ENCODE measurements around the gene CDCP1.

CDCP1 gene

GRCh38 chr3:45059132-45059531 lies 87.0 kb downstream of the CDCP1 start:
- no peaks in the 10 kb centered on the region for H3K9me3 ChIP-seq (ENCODE audit: severe bottlenecking)
- no peak for DNase-seq (ENCODE audit: low spot score)
- TF ChIP-seq CTCF (IDR thresholded peaks at IDR 0.05; ENCODE audit: poor library complexity, severe bottlenecking), result no peak
- H3K27me3 ChIP-seq (ENCODE audit: insufficient read depth, poor library complexity, severe bottlenecking), result no peaks in the 10 kb centered on the region
- no peak overlapping the region for H3K4me3 ChIP-seq (ENCODE audit: severe bottlenecking)
- H3K36me3 ChIP-seq (ENCODE audit: low read depth), result no peaks in the 10 kb centered on the region
- ATAC-seq (ENCODE audit: low read depth), result no peak
- H3K4me1 ChIP-seq (ENCODE audit: insufficient read depth, poor library complexity, severe bottlenecking), result peaks cover 38% of the 10 kb centered on the region
- H3K27ac ChIP-seq (ENCODE audit: poor library complexity, severe bottlenecking), result peak overlapping the region; percentile 64

- Histone ChIP-seq H3K9me3 (ENCODE audit: severe bottlenecking) (no peaks in the 10 kb centered on the region), H3K36me3 (ENCODE audit: low read depth) (no peaks in the 10 kb centered on the region), H3K4me1 (ENCODE audit: insufficient read depth, poor library complexity, severe bottlenecking) (peaks cover 45% of the 10 kb centered on the region), H3K4me3 (ENCODE audit: severe bottlenecking) (no peak overlapping the region), H3K27ac (ENCODE audit: poor library complexity, severe bottlenecking) (peak overlapping the region; percentile 64), H3K27me3 (ENCODE audit: insufficient read depth, poor library complexity, severe bottlenecking) (no peaks in the 10 kb centered on the region)
- DNase-seq (ENCODE audit: low spot score), result no peak
- TF ChIP-seq CTCF (IDR thresholded peaks at IDR 0.05; ENCODE audit: poor library complexity, severe bottlenecking), result no peak
- 0 out of 3 replicates have a peak, but pooled peaks have one; percentile 7 for ATAC-seq (ENCODE audit: low read depth)
Measured at GRCh38 chr3:45057557-45057956, 88.6 kb downstream of the CDCP1 start.

GRCh38 chr3:45056608-45057301 lies 89.4 kb downstream of the CDCP1 start:
- Histone ChIP-seq H3K4me1 (ENCODE audit: insufficient read depth, poor library complexity, severe bottlenecking) (peaks cover 45% of the 10 kb centered on the region), H3K27me3 (ENCODE audit: insufficient read depth, poor library complexity, severe bottlenecking) (no peaks in the 10 kb centered on the region), H3K27ac (ENCODE audit: poor library complexity, severe bottlenecking) (peak overlapping the region; percentile 64), H3K9me3 (ENCODE audit: severe bottlenecking) (no peaks in the 10 kb centered on the region), H3K36me3 (ENCODE audit: low read depth) (no peaks in the 10 kb centered on the region), H3K4me3 (ENCODE audit: severe bottlenecking) (no peak overlapping the region)
- TF ChIP-seq CTCF (IDR thresholded peaks at IDR 0.05; ENCODE audit: poor library complexity, severe bottlenecking), result no peak
- no peak for ATAC-seq (ENCODE audit: low read depth)
- DNase-seq (ENCODE audit: low spot score), result no peak

- Histone ChIP-seq H3K4me3 (ENCODE audit: severe bottlenecking) (no peak overlapping the region), H3K27ac (ENCODE audit: poor library complexity, severe bottlenecking) (peak overlapping the region; percentile 64), H3K9me3 (ENCODE audit: severe bottlenecking) (no peaks in the 10 kb centered on the region), H3K36me3 (ENCODE audit: low read depth) (no peaks in the 10 kb centered on the region), H3K27me3 (ENCODE audit: insufficient read depth, poor library complexity, severe bottlenecking) (no peaks in the 10 kb centered on the region), H3K4me1 (ENCODE audit: insufficient read depth, poor library complexity, severe bottlenecking) (peaks cover 45% of the 10 kb centered on the region)
- TF ChIP-seq CTCF (IDR thresholded peaks at IDR 0.05; ENCODE audit: poor library complexity, severe bottlenecking), result no peak
- peak; percentile 48; the same call in 1 of the 3 replicates for ATAC-seq (ENCODE audit: low read depth)
- DNase-seq (ENCODE audit: low spot score), result no peak
Measured at GRCh38 chr3:45055411-45056143, 90.6 kb downstream of the CDCP1 start.

- TF ChIP-seq CTCF (IDR thresholded peaks at IDR 0.05; ENCODE audit: poor library complexity, severe bottlenecking), result no peak
- Histone ChIP-seq H3K27me3 (ENCODE audit: insufficient read depth, poor library complexity, severe bottlenecking) (no peaks in the 10 kb centered on the region), H3K9me3 (ENCODE audit: severe bottlenecking) (no peaks in the 10 kb centered on the region), H3K27ac (ENCODE audit: poor library complexity, severe bottlenecking) (peak overlapping the region; percentile 64), H3K4me3 (ENCODE audit: severe bottlenecking) (no peak overlapping the region), H3K36me3 (ENCODE audit: low read depth) (no peaks in the 10 kb centered on the region), H3K4me1 (ENCODE audit: insufficient read depth, poor library complexity, severe bottlenecking) (peaks cover 45% of the 10 kb centered on the region)
- DNase-seq (ENCODE audit: low spot score) (no peak), ATAC-seq (ENCODE audit: low read depth) (peak; percentile 37; the same call in 1 of the 3 replicates)
Measured at GRCh38 chr3:45055032-45055410, 91.2 kb downstream of the CDCP1 start.

Data from RWPE2 (cell line).